Panc1 (cell line): Measurements from ENCODE around the gene GRP.

Source experiments
- POLR2AphosphoS5 ChIP-seq: IDR thresholded peaks from 2 replicates; pipeline ENCODE4 v1.6.1; 2012; ENCODE audit warnings: mild to moderate bottlenecking, low read depth, low read length, moderate library complexity
- SIN3A ChIP-seq: IDR thresholded peaks from 2 replicates; pipeline ENCODE4 v1.6.1; 2012; ENCODE audit warnings: low read depth, mild to moderate bottlenecking, low read length, moderate library complexity, borderline replicate concordance; ENCODE audit not compliant: insufficient read depth
- TF ChIP-seq, protein P1 (sequence below): fragments of 450-650 bp; IDR thresholded peaks from 2 replicates; pipeline ENCODE4 v1.5.1; 2017; ENCODE audit warnings: mild to moderate bottlenecking
- TF ChIP-seq, protein P2 (sequence below), 2 experiments: IDR thresholded peaks; 2 replicates each; pipeline ENCODE4 v1.6.1; 2011 to 2012; ENCODE audit warnings: low read depth in 2 of 2, control low read depth in 1 of 2, low read length in 1 of 2, mild to moderate bottlenecking in 1 of 2, moderate library complexity in 1 of 2; ENCODE audit not compliant: insufficient read depth in 1 of 2

DNA sequence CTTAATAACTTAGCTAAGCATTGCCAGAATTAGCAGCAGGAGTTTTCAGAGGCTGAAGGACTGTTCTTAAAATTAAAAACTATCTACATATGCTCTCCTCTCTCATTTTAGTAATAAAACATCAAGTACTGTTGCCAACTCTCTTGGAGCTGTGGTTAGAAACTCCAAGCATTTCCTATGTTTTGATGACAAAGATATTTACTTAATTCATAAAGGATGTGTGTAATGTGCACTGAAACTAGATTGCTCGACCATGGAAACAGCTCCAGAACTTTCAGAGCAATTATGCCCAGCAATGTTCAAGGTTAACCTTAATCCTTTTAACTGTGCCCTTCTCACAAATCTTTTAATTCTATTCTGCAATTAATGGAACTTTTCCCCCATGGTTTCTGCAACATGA is 8.4 kb downstream of the GRP start:
- TF ChIP-seq, protein P1, sequence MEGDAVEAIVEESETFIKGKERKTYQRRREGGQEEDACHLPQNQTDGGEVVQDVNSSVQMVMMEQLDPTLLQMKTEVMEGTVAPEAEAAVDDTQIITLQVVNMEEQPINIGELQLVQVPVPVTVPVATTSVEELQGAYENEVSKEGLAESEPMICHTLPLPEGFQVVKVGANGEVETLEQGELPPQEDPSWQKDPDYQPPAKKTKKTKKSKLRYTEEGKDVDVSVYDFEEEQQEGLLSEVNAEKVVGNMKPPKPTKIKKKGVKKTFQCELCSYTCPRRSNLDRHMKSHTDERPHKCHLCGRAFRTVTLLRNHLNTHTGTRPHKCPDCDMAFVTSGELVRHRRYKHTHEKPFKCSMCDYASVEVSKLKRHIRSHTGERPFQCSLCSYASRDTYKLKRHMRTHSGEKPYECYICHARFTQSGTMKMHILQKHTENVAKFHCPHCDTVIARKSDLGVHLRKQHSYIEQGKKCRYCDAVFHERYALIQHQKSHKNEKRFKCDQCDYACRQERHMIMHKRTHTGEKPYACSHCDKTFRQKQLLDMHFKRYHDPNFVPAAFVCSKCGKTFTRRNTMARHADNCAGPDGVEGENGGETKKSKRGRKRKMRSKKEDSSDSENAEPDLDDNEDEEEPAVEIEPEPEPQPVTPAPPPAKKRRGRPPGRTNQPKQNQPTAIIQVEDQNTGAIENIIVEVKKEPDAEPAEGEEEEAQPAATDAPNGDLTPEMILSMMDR, result no peak
- TF ChIP-seq, protein P2, sequence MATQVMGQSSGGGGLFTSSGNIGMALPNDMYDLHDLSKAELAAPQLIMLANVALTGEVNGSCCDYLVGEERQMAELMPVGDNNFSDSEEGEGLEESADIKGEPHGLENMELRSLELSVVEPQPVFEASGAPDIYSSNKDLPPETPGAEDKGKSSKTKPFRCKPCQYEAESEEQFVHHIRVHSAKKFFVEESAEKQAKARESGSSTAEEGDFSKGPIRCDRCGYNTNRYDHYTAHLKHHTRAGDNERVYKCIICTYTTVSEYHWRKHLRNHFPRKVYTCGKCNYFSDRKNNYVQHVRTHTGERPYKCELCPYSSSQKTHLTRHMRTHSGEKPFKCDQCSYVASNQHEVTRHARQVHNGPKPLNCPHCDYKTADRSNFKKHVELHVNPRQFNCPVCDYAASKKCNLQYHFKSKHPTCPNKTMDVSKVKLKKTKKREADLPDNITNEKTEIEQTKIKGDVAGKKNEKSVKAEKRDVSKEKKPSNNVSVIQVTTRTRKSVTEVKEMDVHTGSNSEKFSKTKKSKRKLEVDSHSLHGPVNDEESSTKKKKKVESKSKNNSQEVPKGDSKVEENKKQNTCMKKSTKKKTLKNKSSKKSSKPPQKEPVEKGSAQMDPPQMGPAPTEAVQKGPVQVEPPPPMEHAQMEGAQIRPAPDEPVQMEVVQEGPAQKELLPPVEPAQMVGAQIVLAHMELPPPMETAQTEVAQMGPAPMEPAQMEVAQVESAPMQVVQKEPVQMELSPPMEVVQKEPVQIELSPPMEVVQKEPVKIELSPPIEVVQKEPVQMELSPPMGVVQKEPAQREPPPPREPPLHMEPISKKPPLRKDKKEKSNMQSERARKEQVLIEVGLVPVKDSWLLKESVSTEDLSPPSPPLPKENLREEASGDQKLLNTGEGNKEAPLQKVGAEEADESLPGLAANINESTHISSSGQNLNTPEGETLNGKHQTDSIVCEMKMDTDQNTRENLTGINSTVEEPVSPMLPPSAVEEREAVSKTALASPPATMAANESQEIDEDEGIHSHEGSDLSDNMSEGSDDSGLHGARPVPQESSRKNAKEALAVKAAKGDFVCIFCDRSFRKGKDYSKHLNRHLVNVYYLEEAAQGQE (IDR thresholded peaks at IDR 0.05; ENCODE audit: insufficient read depth in 1 of 2, low read depth in 2 of 2, low read length in 1 of 2), result no peak
- TF ChIP-seq POLR2AphosphoS5 (no peak), SIN3A (no peak)
